ENCODE measurements around the gene AMOTL1. TPM values are rescaled to one million over a fixed set of nuclear protein-coding genes. Genes with fewer than 3 reads are reported as not detected.

Gene AMOTL1, protein sequence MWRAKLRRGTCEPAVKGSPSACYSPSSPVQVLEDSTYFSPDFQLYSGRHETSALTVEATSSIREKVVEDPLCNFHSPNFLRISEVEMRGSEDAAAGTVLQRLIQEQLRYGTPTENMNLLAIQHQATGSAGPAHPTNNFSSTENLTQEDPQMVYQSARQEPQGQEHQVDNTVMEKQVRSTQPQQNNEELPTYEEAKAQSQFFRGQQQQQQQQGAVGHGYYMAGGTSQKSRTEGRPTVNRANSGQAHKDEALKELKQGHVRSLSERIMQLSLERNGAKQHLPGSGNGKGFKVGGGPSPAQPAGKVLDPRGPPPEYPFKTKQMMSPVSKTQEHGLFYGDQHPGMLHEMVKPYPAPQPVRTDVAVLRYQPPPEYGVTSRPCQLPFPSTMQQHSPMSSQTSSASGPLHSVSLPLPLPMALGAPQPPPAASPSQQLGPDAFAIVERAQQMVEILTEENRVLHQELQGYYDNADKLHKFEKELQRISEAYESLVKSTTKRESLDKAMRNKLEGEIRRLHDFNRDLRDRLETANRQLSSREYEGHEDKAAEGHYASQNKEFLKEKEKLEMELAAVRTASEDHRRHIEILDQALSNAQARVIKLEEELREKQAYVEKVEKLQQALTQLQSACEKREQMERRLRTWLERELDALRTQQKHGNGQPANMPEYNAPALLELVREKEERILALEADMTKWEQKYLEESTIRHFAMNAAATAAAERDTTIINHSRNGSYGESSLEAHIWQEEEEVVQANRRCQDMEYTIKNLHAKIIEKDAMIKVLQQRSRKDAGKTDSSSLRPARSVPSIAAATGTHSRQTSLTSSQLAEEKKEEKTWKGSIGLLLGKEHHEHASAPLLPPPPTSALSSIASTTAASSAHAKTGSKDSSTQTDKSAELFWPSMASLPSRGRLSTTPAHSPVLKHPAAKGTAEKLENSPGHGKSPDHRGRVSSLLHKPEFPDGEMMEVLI
- total RNA-seq: 60.1 TPM
- long read RNA-seq, full-length matches to known transcripts: 4 of 50 reads
- long read RNA-seq, partial matches to known transcripts: 18 of 50 reads
- long read RNA-seq, other reads (novel, unspliced or antisense): 28 of 50 reads

DNA sequence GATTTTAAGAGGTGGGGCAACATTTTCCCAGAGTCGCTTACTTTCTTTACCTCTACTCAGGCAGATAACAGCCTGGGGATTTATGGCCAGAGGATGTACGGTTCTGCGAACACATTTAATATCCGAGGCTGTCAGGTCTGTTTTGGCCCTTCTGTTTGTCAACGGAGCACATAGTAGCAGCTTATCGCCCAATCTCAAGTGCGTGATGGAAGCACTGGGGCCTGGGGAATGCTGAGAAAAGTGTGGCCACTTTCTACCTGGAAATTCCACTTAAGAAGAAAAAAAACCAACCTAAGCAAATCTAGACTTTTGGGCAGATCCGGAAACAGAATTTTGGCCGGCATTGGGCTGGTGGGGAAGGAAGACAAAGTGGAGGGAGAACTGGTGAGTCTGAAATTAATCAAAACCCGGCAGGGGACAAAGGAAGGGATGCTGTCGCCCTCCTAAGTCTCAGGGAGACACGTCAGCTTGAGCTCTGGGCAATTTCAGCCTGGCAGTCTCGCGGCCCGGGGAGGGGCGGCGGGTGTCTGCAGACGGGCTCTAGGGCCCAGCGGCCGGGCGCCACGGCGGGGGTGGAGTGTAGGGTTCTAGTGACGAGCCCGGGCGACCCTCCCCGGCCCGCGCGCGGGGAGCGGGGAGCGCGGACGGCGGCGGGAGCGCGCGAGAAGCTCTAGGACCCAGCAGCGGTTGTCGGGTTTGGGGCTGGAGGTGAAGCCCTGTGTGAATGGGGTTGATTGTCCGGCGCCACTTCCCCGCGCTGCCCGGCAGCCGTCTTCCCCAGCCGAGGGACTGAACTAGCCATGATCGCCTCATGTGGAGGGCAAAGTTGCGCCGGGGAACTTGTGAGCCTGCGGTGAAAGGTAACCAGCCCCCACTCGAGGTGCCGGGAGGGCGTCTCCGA lies at the start of gene AMOTL1:
TSS of gene AMOTL1 (plus strand) at position 656 of the 901 bp plus-strand sequence. CDS start at position 812, 156 bp downstream.
- DNase-seq (ENCODE audit: low spot score): peak; percentile 93
- intact Hi-C loops (cut with DNase I): loop anchor here (10.0 kb wide), 2 partner anchors 143 to 297 kb away; partner anchors contain the start of gene SRSF8

DNA sequence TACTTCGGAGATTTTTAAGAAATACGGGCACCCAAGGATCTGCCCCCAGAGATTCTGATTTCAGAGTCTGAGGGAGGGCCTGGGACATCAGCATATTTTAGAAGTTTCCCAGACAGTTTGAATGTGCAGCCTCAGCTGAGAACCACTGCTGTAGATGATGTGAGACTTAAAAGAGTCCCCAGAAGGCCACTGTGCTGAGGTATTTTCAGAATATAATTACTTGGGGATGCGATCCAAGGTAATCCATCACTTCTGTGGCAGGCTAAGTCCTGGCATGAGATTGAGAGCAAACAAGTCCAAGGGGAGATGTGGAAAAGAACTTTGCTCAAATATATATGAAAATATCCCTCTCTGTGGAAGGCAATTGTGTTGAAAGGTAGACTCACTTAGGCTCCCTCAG lies 48.3 kb upstream of the AMOTL1 start:
- intact Hi-C loops (cut with DNase I): no loop called here
- no peak for DNase-seq (ENCODE audit: low spot score)

DNA sequence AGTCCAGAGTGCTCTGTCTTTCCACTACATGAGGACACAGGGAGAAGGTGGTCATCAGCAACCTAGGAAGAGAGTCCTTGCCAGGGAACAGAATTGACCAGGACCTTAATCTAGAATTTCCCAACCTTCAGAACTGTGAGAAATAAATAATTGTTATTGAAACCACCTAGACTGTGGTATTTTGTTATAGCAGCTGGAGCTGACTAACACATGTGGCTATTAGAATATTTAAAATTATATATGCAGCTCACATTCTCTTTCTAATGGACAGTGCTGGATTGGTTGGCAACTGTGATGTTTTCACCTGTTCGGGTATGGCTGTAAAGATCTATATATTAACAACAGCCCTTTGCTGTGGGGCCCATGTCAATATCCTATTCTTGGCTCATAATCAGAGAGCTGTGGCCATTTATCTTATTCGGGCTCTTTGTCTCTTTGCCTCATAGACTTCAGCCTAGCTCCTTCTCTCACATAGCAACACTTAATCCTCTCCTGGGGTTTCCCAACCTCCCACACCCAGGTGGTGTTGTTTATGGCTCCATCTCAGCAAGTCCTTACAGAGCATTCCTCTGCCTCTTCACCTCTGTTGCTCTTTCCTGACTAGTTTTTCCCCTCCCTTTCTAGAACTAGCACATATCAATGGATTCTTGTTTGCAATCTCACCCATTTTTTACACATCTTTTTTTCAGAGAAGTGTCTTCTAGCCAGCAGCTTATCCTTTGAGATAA lies 46.4 kb upstream of the AMOTL1 start:
- intact Hi-C loops (cut with DNase I): no loop called here
- no peak for DNase-seq (ENCODE audit: low spot score)

DNA sequence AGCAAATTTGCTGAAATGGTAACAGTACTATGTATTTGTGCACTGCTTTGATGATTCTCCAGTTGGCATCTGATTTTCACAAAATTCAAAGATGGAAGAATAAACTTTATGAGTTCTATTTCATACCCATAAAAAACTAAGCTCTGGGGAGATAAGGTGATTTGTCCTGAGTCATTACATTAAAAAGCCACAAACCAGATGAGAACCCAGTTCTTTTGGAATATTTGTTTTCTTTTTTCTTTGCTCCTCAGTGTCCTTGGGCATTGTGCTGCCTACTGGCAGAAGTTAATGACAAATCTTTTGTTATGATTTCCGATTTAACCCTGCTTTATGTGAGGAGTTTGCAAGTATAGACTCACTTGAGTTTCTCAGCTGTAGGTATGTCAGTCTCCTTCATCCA lies 45.4 kb upstream of the AMOTL1 start:
- intact Hi-C loops (cut with DNase I): no loop called here
- no peak for DNase-seq (ENCODE audit: low spot score)

DNA sequence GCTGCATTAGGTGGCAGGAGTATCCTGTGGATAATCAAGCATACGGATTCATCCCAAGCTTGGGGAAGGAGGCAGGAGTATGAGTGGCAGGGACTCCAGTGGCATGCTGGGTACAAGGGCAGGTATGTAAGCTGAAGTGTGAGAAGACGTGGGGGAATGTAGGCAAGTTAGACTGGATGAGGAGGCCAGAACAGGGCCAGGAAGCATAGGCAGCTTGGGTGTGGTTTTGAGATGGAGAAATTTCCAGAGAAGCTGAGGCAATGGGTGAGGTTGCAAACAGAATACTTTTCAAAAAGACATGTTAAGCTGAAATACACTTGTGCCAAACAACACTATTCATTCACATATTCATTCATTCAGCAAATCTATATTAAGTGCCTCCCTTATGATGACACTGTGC lies 43.1 kb upstream of the AMOTL1 start:
- DNase-seq (ENCODE audit: low spot score): no peak
- intact Hi-C loops (cut with DNase I): no loop called here

DNA sequence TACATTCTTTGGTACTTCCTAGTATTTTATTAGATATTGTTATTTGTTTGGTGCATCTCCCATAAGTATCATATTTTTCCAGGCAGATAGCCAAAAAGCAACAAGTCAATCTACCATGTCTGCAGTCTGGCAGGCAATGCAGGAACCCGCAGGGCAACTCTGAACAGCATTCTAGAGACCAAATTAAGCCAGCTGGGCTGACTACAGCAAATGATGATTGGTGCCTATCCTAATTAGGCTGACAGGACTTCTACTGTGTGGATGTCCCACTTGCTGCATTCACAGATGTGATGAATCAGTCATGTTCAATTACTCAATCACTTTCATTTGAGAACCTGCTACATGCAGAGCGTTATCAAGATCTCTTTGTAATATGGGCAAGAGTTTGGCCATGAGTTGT lies 40.3 kb upstream of the AMOTL1 start:
- intact Hi-C loops (cut with DNase I): no loop called here
- DNase-seq (ENCODE audit: low spot score): no peak

DNA sequence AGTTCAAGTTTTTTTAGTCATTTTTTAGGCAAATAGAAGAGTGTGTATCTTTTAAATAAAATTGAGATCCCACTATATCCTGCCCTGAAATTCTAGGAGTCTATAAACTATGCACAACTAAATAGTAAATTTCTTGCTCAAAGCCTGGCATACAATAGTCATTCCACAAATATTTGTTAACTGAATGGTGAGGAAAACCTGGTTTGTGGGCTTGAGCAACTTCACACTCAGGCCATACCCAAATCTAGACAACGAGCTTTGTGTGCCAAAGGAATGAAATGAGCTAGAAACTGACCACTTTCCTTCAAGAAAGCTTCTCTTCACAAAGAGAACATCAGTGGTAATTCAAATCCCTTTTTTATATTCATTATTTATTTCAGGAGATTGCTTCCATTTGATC lies 39.6 kb upstream of the AMOTL1 start:
- DNase-seq (ENCODE audit: low spot score): no peak
- intact Hi-C loops (cut with DNase I): no loop called here

DNA sequence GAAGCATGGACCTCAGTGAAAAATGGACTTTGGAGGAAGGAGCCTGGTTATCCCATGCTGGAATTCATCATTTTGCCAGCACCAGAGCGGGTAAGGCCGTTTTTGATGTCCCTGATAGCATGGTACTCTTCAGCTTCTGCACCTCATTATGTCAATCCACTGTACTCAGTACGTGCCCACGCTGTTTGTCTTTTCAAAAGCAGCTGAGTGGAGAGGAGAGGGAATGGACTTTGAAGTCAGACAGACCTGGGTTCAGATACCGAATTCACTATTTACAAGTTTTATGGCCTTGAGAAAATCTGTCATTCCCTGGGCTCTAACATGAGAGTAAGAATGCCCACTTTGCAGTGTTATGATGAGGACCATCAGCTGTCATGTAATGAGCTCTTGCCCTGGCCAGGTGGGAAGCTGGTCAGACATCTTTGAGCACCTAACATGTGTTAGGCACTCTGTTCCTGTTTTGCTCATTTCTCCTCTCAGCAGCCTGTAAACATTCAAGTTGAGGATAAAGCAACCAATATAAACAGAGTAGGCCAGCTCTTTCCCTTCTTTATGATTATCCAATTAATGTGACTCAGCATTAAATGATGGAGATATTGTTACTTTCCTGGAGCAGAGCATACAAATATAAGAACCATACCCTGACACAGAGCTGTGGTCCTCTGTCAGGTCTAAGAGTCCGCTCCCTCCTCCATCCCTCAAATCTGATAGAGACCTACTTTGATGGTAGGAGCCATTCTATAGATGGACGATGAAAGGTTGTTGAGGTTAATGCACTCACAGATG lies 39.0 kb upstream of the AMOTL1 start:
- DNase-seq (ENCODE audit: low spot score): no peak
- intact Hi-C loops (cut with DNase I): no loop called here

DNA sequence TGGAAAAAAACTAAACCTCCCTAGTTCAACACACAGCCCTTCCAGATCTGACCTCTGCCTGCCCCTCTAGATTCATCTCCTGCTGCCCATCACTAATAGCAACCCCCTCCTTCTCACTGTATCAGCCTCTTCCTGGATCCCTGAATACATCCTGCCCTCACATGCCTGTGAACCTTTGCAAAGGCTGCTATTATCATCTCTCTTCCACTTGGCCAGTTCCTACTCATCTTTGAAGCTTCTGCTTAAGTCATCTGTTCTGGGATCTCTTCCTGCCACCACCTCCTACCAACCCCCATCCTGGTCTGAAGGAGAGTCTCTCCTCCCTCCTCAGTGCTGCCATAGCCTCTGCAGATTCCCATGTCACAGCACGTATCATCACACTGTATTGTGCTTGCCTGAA lies 38.0 kb upstream of the AMOTL1 start:
- DNase-seq (ENCODE audit: low spot score): no peak
- intact Hi-C loops (cut with DNase I): loop anchor here (5.0 kb wide), 1 partner anchor 78 kb away; no protein-coding TSS in a partner anchor

DNA sequence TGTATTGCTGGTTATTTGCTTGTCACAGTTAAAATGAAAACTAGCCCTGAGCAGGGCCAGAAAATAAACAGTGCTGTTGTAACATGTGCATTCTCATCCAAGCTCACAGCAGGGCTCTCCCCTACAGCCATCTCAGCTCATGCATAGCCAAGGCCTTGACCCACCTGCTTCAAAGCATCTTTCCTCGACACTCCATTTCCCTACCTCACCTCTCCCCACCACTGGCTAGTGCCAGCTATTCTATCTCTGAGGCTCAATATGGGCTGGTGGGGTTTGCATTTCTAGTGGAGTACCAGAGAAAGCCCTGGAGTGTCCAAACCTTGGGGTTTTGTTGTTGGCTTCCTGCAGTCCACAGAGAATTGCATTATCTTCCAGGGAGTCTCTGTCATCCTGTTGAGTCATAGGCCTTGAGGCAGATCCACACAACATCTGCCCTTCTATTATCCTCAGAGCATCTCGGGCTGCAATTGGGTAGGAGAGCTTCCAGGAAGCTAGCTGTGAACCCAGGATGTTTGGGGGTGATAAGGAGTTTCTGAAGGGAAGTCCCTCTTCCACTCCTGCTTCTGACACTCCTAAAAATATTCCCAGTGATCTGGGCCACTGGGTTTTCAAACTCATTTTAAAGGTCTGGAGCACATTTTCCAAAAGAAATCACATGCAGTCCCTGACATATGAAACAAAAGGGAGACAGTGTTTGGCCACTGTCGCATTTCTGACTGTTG lies 36.1 kb upstream of the AMOTL1 start:
- no peak for DNase-seq (ENCODE audit: low spot score)
- intact Hi-C loops (cut with DNase I): loop anchor here (5.0 kb wide), 1 partner anchor 80 kb away; no protein-coding TSS in a partner anchor

DNA sequence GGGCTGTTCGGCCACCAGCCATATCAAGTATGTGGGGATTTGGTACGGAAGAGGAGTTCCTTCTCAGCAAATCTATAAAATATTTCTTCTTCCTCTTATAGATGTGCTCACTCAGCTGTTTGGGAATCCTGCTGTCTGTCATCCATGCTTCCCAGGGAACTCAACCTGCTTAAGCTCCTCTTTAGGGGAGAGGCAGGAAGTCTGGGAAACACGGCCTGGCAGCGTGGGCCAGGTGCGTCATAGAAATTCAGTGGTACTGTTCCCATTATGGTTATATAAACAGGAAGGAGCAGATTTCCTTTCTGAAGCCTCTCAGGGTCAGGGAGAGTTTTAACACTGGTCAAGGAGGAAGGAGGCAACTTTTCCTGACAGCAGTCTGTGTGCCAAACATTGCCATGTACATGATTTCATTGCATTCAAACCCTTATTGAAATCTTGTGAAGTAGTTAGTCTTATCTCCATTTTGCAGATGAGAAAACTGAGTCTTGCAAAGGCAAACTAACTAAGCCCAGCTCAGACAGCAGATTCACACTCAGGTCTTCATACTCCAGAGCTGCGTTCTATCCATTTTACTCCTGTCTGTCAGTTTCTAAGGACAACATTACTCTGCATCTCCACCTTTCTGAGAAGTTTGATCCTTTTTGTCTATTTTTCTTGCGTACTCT lies 35.4 kb upstream of the AMOTL1 start:
- intact Hi-C loops (cut with DNase I): loop anchor here (5.0 kb wide), 1 partner anchor 80 kb away; no protein-coding TSS in a partner anchor
- peak; percentile 79 for DNase-seq (ENCODE audit: low spot score)

DNA sequence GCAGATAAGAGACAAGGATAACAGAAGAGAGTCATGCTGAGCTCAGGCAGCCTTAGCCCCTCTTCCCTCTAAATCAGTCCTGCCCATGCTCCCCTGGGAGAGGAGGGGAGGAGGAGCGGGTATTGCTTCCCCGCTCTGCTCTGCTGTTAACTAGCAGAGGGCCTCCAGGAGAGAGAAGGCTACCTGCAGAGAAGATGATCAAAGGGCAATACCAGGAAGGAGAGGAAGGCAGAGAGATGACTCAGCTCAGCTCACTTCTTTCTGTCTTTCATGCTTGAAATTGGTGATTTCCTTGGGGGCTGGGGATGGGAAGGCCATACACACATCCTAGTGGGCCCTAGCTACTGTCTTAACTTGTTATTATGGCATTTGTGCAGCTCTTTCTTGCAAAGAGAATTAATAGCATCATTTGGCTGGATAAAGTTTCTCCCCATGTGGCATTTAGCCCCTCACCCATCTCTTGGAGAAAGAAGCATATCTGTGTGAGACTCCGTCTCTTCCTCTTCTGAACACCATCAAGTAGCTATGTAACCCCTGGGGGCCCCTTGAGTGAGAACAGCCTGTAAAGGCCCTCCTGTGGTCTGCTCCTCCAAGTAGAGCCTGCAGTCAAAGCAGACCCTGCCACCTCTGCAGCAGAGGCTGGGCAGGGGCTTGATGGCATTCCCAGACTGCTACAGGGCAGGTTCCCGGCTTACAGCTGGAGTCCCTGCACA lies 33.4 kb upstream of the AMOTL1 start:
- no peak for DNase-seq (ENCODE audit: low spot score)
- intact Hi-C loops (cut with DNase I): loop anchor here (5.0 kb wide), 1 partner anchor 82 kb away; no protein-coding TSS in a partner anchor

DNA sequence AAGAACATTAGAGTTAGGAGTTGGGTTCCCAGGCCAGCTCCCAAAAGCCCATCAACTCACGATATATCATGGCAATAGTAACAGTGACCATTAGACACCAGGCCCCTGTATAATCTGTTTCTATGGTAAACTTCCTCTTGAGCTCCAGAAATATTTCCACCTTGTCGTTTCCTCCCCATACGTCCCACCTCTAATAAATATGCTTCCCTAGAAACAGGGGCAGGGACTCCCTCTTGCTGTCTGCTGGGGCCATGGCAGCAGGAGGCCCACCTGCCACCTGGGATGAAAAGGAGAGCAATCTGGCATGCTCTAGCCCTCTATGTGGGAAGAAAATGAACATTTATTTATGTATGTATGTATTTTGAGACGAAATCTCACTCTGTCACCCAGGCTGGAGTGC lies 32.2 kb upstream of the AMOTL1 start:
- DNase-seq (ENCODE audit: low spot score): no peak
- intact Hi-C loops (cut with DNase I): no loop called here

DNA sequence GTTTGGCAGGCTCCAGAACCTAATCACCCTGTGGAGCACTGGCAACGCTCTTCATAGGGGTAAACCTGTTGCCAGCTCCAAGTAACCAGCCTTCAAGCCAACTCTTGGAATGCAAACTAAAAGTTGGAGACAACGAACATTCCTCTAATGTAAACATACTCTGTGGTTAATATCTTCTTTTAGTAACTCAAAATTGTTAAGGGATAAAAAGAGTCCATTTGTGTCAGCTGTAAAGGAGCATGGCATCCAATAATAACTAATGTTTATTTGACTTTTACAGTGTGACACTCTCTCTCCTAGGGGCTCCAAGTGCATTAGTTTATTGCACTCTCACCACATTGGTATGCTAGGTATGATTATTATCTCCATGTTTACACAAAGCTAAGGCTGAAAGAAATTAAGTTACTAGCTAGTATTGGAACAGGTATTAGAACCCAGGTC lies 31.0 kb upstream of the AMOTL1 start:
- intact Hi-C loops (cut with DNase I): no loop called here
- DNase-seq (ENCODE audit: low spot score): no peak

DNA sequence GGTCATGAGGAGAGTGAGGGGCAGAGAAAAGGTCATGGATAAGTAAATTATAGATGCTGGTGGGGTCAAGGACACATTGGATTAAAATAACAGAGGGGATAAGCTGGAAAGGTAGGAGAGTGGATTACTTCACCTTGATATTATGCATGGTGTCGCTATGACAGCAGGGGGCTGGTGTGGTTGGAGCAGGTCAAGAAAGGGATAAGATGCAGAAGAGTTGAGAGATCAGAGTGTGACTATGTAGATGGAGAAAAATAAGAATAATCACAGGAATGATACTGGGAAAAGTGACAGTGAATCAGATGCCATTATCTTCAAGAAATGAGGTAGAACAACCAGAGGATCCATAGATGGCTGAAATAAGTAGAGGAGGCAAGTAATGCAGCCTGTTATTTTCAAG lies 29.4 kb upstream of the AMOTL1 start:
- intact Hi-C loops (cut with DNase I): no loop called here
- DNase-seq (ENCODE audit: low spot score): no peak

DNA sequence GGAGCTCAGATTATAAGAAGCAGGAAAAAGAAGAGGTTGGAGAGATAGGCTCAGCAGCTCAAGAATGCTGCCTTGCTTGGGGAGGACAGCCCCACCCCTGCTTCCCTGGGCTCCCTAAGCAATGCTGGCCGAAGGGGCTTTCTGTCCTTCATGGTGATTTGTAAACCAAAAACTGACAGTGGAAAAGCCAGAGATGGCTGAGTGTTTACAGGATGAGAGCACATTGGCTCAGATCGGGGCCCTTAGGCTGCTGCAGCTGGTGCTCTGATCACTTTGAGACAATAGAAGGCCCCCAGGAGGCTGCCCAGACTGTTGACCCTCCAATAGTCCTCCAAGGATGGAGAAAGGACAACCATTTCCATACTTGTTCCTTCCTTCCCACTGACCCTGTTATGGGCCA lies 28.8 kb upstream of the AMOTL1 start:
- intact Hi-C loops (cut with DNase I): no loop called here
- no peak for DNase-seq (ENCODE audit: low spot score)
